Thyroid gland (tissue), 4 donors: ENCODE results near the gene CHST8.

Experiments
- POLR2A ChIP-seq, 2 donors: fragments of 450-650 bp; IDR thresholded peaks; one replicate each; pipeline ENCODE4 v1.6.1; 2017; ENCODE audit warnings: antibody characterized with exemption in 2 of 2, mild to moderate bottlenecking in 2 of 2, moderate library complexity in 1 of 2
- TF ChIP-seq, protein P1 (sequence below), 6 experiments: fragments of 200-600 bp in 3 of 6; fragments of 450-650 bp in 3 of 6; sonication (generic) in 3 of 6; IDR thresholded peaks; one replicate each; pipeline ENCODE4 v1.5.1; 2016 to 2019; ENCODE audit warnings: antibody characterized with exemption in 6 of 6, mild to moderate bottlenecking in 2 of 6, inconsistent platforms in 1 of 6, moderate library complexity in 1 of 6

DNA sequence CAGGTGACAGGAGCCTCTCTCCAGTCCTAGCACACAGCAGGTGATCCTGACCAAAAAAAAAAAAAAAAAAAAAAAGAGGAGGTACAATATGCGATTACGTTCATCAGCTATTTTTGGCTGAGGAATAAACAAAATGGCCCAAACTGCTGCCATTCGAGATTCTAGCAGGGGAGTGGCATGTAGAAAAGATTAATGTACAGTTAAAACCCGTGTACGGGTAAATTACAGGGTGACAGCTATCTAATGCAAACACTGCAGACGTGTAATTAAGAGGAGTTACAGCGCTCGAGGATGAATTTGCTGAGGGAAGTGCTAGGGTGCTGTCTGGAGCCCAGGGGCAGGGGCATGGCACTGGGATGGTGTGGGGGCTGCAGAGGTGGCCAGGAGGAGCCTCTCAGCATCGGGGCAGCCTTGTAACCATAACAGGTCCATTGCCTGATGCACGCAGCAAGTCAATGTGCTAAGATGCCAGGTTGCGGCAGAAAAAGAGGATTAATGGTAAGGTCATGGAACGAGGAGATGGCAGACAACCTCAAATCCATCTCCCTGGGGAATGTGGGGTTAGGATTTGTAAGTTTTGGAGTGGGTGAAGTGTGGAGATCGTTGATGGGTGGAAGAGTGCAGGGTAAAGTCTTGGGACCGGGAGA is 17.4 kb downstream of the CHST8 start:
- TF ChIP-seq POLR2A (IDR thresholded peaks at IDR 0.05) = no peak
- TF ChIP-seq, protein P1, sequence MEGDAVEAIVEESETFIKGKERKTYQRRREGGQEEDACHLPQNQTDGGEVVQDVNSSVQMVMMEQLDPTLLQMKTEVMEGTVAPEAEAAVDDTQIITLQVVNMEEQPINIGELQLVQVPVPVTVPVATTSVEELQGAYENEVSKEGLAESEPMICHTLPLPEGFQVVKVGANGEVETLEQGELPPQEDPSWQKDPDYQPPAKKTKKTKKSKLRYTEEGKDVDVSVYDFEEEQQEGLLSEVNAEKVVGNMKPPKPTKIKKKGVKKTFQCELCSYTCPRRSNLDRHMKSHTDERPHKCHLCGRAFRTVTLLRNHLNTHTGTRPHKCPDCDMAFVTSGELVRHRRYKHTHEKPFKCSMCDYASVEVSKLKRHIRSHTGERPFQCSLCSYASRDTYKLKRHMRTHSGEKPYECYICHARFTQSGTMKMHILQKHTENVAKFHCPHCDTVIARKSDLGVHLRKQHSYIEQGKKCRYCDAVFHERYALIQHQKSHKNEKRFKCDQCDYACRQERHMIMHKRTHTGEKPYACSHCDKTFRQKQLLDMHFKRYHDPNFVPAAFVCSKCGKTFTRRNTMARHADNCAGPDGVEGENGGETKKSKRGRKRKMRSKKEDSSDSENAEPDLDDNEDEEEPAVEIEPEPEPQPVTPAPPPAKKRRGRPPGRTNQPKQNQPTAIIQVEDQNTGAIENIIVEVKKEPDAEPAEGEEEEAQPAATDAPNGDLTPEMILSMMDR (IDR thresholded peaks at IDR 0.05) = no peak
